ENCODE measurements around the gene TMBIM1. TPM values are rescaled to one million over a fixed set of nuclear protein-coding genes. Genes with fewer than 3 reads are reported as not detected.

Gene TMBIM1
- total and polyA plus RNA-seq, 4 donors, result 92.1 to 258 (median 147) TPM

GRCh38 chr2:218277921-218278320 lies 14.4 kb downstream of the TMBIM1 start:
- H3K9me3 ChIP-seq (ENCODE audit: control insufficient read depth in 4 of 4, insufficient read depth in 3 of 4, low read length in 3 of 4), result no peaks in the 10 kb centered on the region
- no peak for TF ChIP-seq CTCF (IDR thresholded peaks at IDR 0.05; ENCODE audit: control extremely low read depth, extremely low read depth)
- DNase-seq (no peak), ATAC-seq (ENCODE audit: insufficient read depth, low FRiP score) (no peak)
- H3K9ac ChIP-seq (ENCODE audit: insufficient read depth in 1 of 2, low read length in 2 of 2), result no peak overlapping the region
- H3K27ac ChIP-seq (ENCODE audit: low read depth in 1 of 2, low read length in 1 of 2), result no peak overlapping the region
- no peak overlapping the region for H3K4me3 ChIP-seq
- H3K36me3 ChIP-seq (ENCODE audit: control insufficient read depth in 4 of 4, insufficient read depth in 4 of 4, low read length in 4 of 4), result peaks cover 25 to 78% (median 47%) of the 10 kb centered on the region in 4 donors
- peaks cover under 1 to 13% (median 9%) of the 10 kb centered on the region in 5 donors for H3K4me1 ChIP-seq (ENCODE audit: control insufficient read depth in 5 of 5, insufficient read depth in 5 of 5, low read length in 5 of 5)
- 72 to 85% methylated on average over 7 of the region's 7 CpGs for WGBS, 2 donors
- no peaks in the 10 kb centered on the region for H3K27me3 ChIP-seq (ENCODE audit: control insufficient read depth in 3 of 3, insufficient read depth in 3 of 3, low read length in 2 of 3)

GRCh38 chr2:218276986-218277755 lies 15.1 kb downstream of the TMBIM1 start:
- H3K27ac ChIP-seq (ENCODE audit: low read depth in 1 of 2, low read length in 1 of 2), result no peak overlapping the region
- 85 to 90% methylated on average over 12 of the region's 12 CpGs for WGBS, 2 donors

GRCh38 chr2:218275371-218276072 lies 16.8 kb downstream of the TMBIM1 start:
- H3K4me3 ChIP-seq, result no peak overlapping the region
- no peak overlapping the region for H3K9ac ChIP-seq (ENCODE audit: insufficient read depth in 1 of 2, low read length in 2 of 2)
- no peaks in the 10 kb centered on the region for H3K27me3 ChIP-seq (ENCODE audit: control insufficient read depth in 3 of 3, insufficient read depth in 3 of 3, low read length in 2 of 3)
- H3K9me3 ChIP-seq (ENCODE audit: control insufficient read depth in 4 of 4, insufficient read depth in 3 of 4, low read length in 3 of 4), result no peaks in the 10 kb centered on the region
- WGBS, 2 donors, result 56 to 85% methylated on average over 9 of the region's 9 CpGs
- ATAC-seq (ENCODE audit: insufficient read depth, low FRiP score) (no peak), DNase-seq (no peak)
- H3K4me1 ChIP-seq (ENCODE audit: control insufficient read depth in 5 of 5, insufficient read depth in 5 of 5, low read length in 5 of 5), result peaks cover 4 to 21% (median 11%) of the 10 kb centered on the region in 5 donors
- no peak for TF ChIP-seq CTCF (IDR thresholded peaks at IDR 0.05; ENCODE audit: control extremely low read depth, extremely low read depth)
- H3K36me3 ChIP-seq (ENCODE audit: control insufficient read depth in 4 of 4, insufficient read depth in 4 of 4, low read length in 4 of 4), result peaks cover 25 to 63% (median 44%) of the 10 kb centered on the region in 4 donors
- H3K27ac ChIP-seq (ENCODE audit: low read depth in 1 of 2, low read length in 1 of 2), result no peak overlapping the region

More at GRCh38 chr2:218276986-218277755, 15.1 kb downstream of the TMBIM1 start:
- no peak for DNase-seq
- Histone ChIP-seq H3K9ac (ENCODE audit: insufficient read depth in 1 of 2, low read length in 2 of 2) (no peak overlapping the region), H3K4me3 (no peak overlapping the region), H3K27me3 (ENCODE audit: control insufficient read depth in 3 of 3, insufficient read depth in 3 of 3, low read length in 2 of 3) (no peaks in the 10 kb centered on the region), H3K36me3 (ENCODE audit: control insufficient read depth in 4 of 4, insufficient read depth in 4 of 4, low read length in 4 of 4) (peaks cover 25 to 71% (median 46%) of the 10 kb centered on the region in 4 donors), H3K9me3 (ENCODE audit: control insufficient read depth in 4 of 4, insufficient read depth in 3 of 4, low read length in 3 of 4) (no peaks in the 10 kb centered on the region), H3K4me1 (ENCODE audit: control insufficient read depth in 5 of 5, insufficient read depth in 5 of 5, low read length in 5 of 5) (peaks cover 3 to 11% (median 5%) of the 10 kb centered on the region in 5 donors)
- no peak for TF ChIP-seq CTCF (IDR thresholded peaks at IDR 0.05; ENCODE audit: control extremely low read depth, extremely low read depth)
- no peak for ATAC-seq (ENCODE audit: insufficient read depth, low FRiP score)
